ENCODE results near the gene DRGX.

Gene DRGX

GRCh38 chr10:49373361-49373760, 22.5 kb downstream of the DRGX start:
- Histone ChIP-seq H3K27me3 (ENCODE audit: insufficient read depth, poor library complexity, severe bottlenecking) (no peaks in the 10 kb centered on the region), H3K27ac (replicated peaks) (no peak overlapping the region), H3K4me3 (replicated peaks; ENCODE audit: insufficient read depth, low read length) (no peak overlapping the region)
- no peak for DNase-seq (ENCODE audit: low read depth in 1 of 2, low spot score in 1 of 2)
- no peak for TF ChIP-seq REST (IDR thresholded peaks at IDR 0.05; ENCODE audit: insufficient replicate concordance, low read depth)
- no peak for TF ChIP-seq POLR2AphosphoS5 (IDR thresholded peaks at IDR 0.05; ENCODE audit: low read depth)
- no peak for TF ChIP-seq SPI1 (IDR thresholded peaks at IDR 0.05; ENCODE audit: borderline replicate concordance, low read depth)
- TF ChIP-seq CTCF (IDR thresholded peaks at IDR 0.05; ENCODE audit: insufficient read depth, low read length): no peak
- no peak for TF ChIP-seq GABPA (IDR thresholded peaks at IDR 0.05; ENCODE audit: low read depth)

- no peak for DNase-seq (ENCODE audit: low read depth in 1 of 2, low spot score in 1 of 2)
- TF ChIP-seq CTCF (IDR thresholded peaks at IDR 0.05; ENCODE audit: insufficient read depth, low read length): no peak
- no peak for TF ChIP-seq REST (IDR thresholded peaks at IDR 0.05; ENCODE audit: insufficient replicate concordance, low read depth)
- no peak for TF ChIP-seq SPI1 (IDR thresholded peaks at IDR 0.05; ENCODE audit: borderline replicate concordance, low read depth)
- no peak for TF ChIP-seq POLR2AphosphoS5 (IDR thresholded peaks at IDR 0.05; ENCODE audit: low read depth)
- TF ChIP-seq GABPA (IDR thresholded peaks at IDR 0.05; ENCODE audit: low read depth): no peak
- Histone ChIP-seq H3K27ac (replicated peaks) (no peak overlapping the region), H3K27me3 (ENCODE audit: insufficient read depth, poor library complexity, severe bottlenecking) (no peaks in the 10 kb centered on the region), H3K4me3 (replicated peaks; ENCODE audit: insufficient read depth, low read length) (no peak overlapping the region)
Measured at GRCh38 chr10:49371967-49372366, 23.9 kb downstream of the DRGX start.

GRCh38 chr10:49370326-49371100, 25.4 kb downstream of the DRGX start:
- Histone ChIP-seq H3K27ac (replicated peaks) (no peak overlapping the region), H3K4me3 (replicated peaks; ENCODE audit: insufficient read depth, low read length) (no peak overlapping the region), H3K27me3 (ENCODE audit: insufficient read depth, poor library complexity, severe bottlenecking) (no peaks in the 10 kb centered on the region)
- no peak for DNase-seq (ENCODE audit: low read depth in 1 of 2, low spot score in 1 of 2)
- TF ChIP-seq CTCF (IDR thresholded peaks at IDR 0.05; ENCODE audit: insufficient read depth, low read length): no peak
- TF ChIP-seq POLR2AphosphoS5 (IDR thresholded peaks at IDR 0.05; ENCODE audit: low read depth): no peak
- no peak for TF ChIP-seq REST (IDR thresholded peaks at IDR 0.05; ENCODE audit: insufficient replicate concordance, low read depth)
- TF ChIP-seq SPI1 (IDR thresholded peaks at IDR 0.05; ENCODE audit: borderline replicate concordance, low read depth): no peak
- TF ChIP-seq GABPA (IDR thresholded peaks at IDR 0.05; ENCODE audit: low read depth): no peak
